SH-SY5Y (cell line): ENCODE data around the gene MPC2.

Source experiments
- GATA2 ChIP-seq: IDR thresholded peaks from 2 replicates; pipeline ENCODE4 v1.6.1; 2011; ENCODE audit warnings: mild to moderate bottlenecking, low read depth, low read length
- GATA3 ChIP-seq: IDR thresholded peaks from 2 replicates; pipeline ENCODE4 v1.6.1; 2011; ENCODE audit warnings: low read depth, mild to moderate bottlenecking, low read length, moderate library complexity

GRCh38 chr1:167974698-167975097, 37.8 kb upstream of the MPC2 start:
- no peak for TF ChIP-seq GATA2
- no peak for TF ChIP-seq GATA3
